HS-5 (cell line): Measurements from ENCODE around the gene HTR2B.
"Not testable (repeated sequence)": the region's sequence is repeated elsewhere in the genome, so short reads cannot be mapped to it uniquely, and the experiment has no call there.

Source experiments
- DNase-seq: peaks from one replicate; pipeline ENCODE4 v3.0.0-alpha.2; 2012; ENCODE audit warnings: low read depth

HTR2B gene

GRCh38 chr2:231093933-231094332 is 30.9 kb downstream of the HTR2B start:
- no peak for DNase-seq

DNA sequence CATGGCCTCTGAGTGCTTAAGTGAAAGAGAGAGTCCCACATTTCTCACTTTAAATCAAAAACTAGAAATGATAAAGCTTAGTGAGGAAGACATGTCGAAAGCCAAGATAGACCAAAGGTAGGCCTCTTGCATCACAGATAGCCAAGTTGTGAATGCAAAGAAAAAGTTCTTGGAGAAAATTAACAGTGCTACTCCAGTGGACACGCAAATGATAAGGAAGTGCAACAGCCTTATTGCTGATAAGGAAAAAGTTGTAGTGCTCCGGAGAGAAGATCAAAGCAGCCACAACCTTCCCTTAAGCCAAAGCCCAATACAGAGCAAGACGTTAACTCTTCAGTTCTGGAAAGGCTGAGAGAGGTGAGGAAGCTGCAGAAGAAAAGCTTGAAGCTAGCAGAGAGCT is 36.1 kb downstream of the HTR2B start:
- no peak for DNase-seq

- no peak for DNase-seq
Observed at GRCh38 chr2:231084565-231084964, 40.3 kb downstream of the HTR2B start.

GRCh38 chr2:231069379-231070054 is 55.3 kb downstream of the HTR2B start:
- DNase-seq = no peak

- DNase-seq = peak; percentile 51
Observed at GRCh38 chr2:231068525-231069222, 56.2 kb downstream of the HTR2B start.

- DNase-seq = not testable (repeated sequence)
Observed at GRCh38 chr2:231067531-231067930, 57.3 kb downstream of the HTR2B start.

DNA sequence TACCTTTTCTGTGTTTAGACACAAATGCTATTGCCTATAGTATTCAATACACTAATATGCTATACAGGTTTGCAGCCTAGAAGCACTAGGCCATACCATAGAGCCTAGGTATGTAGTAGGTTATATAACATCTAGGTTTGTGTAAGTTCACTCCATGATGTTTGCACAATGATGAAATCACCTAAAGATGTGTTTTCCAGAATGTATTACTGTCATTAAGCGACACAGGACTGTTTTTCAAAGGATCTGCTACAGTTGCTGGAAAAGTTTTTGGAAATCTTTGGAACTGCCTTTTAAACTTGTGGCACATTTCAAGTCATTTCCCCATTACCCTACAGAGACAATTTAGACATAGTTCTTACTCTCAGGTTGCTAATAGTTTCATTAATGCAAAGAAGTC is 58.9 kb downstream of the HTR2B start:
- no peak for DNase-seq

DNA sequence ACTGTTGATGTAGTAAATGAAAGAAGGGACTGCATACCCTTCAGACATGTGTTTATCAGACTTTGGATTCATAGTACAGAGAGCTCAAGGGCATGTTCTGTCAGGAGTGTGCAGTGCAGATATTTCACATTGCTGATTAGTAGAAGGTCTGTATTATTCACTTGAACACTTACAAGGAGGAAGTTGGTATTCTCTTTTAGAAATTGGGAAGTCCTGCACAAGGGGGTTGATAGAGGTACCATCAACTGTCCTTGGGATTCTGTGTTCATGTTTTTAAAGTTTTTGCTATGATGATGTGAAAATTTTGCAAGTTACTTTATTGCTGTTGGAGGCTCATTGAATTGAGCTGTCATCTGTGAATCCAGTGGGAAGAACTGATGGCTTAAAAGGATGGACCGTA is 61.5 kb downstream of the HTR2B start:
- DNase-seq = no peak

DNA sequence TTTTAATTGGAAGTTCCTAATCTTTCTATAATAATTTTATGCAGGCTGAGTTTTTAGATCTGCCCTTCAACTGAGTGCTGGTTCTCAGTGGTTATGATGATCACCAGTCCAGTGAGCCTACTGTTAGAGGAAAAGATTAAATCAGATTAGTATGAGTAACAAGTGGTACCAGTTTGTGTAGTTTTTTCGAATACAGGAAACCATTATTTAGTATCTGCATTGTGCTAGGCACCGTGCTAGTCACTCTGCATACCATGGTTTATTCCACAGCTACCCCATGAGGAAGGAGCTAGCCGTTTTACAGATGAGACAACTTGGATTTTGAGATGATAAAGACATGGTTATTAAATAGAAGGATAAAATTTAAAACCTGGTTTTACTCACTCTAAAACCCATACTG is 62.1 kb downstream of the HTR2B start:
- DNase-seq = no peak

GRCh38 chr2:231059756-231060155 is 65.1 kb downstream of the HTR2B start:
- no peak for DNase-seq

DNA sequence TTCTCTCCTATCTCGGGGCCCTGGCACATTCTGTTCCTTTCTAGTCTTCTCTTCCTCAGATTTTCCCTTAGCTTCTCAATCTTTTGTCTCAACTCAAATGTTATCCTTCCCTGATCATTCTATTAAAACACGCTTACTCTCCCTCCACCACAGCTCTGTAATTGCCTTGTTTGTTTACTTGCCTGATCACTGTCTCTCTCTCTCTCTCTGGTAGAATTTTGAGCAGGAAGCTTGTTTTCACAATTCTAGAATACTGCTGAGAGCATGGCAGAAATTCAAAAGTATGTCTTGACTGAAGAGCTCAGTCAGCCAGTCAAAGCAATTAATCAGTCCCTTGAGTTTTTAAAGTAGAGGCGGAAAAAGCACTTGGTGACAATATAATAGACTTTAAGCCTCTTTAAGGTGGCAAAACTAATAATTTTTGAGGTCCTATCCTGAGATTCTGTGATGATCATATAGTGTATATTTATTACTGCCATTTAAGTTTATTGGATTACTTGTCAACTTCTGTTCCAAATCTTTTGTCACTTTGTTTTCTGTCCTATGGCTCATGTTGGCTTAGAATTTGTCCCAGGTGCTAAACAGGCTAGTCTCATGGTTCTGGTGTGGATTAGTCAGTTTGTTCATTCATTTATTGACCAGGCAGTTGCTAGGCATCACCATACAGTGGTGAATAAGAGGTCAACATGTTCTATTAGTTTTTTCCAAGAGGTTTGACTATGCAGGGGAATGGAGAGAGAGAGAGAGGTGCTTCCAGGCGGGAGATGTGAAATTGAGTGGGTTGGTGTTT is 65.9 kb downstream of the HTR2B start:
- no peak for DNase-seq
